ENCODE data around the gene SAP25.
"Not testable (repeated sequence)": the region's sequence is repeated elsewhere in the genome, so short reads cannot be mapped to it uniquely, and the experiment has no call there.

SAP25 gene

GRCh38 chr7:100532165-100533022, 41.3 kb downstream of the SAP25 start:
- Histone ChIP-seq H3K4me3 (ENCODE audit: low read length) (no peak overlapping the region), H3K4me1 (ENCODE audit: control insufficient read depth, insufficient read depth, low read length) (peaks cover 13% of the 10 kb centered on the region), H3K9ac (ENCODE audit: low read length) (no peak overlapping the region), H3K27me3 (ENCODE audit: control insufficient read depth, insufficient read depth, low read length) (no peaks in the 10 kb centered on the region), H3K9me3 (ENCODE audit: control insufficient read depth, low read length) (no peaks in the 10 kb centered on the region), H3K36me3 (ENCODE audit: control insufficient read depth, insufficient read depth, low read length) (no peaks in the 10 kb centered on the region)

- not testable (repeated sequence) for H3K4me1 ChIP-seq (ENCODE audit: control insufficient read depth, insufficient read depth, low read length); H3K9ac ChIP-seq (ENCODE audit: low read length); H3K4me3 ChIP-seq (ENCODE audit: low read length); H3K27me3 ChIP-seq (ENCODE audit: control insufficient read depth, insufficient read depth, low read length); H3K36me3 ChIP-seq (ENCODE audit: control insufficient read depth, insufficient read depth, low read length); H3K9me3 ChIP-seq (ENCODE audit: control insufficient read depth, low read length)
Measured at GRCh38 chr7:100528108-100528866, 45.4 kb downstream of the SAP25 start.

GRCh38 chr7:100523192-100523591, 50.5 kb downstream of the SAP25 start:
- H3K36me3 ChIP-seq (ENCODE audit: control insufficient read depth, insufficient read depth, low read length); H3K4me3 ChIP-seq (ENCODE audit: low read length); H3K9ac ChIP-seq (ENCODE audit: low read length); H3K4me1 ChIP-seq (ENCODE audit: control insufficient read depth, insufficient read depth, low read length); H3K9me3 ChIP-seq (ENCODE audit: control insufficient read depth, low read length); H3K27me3 ChIP-seq (ENCODE audit: control insufficient read depth, insufficient read depth, low read length): not testable (repeated sequence)

All from mucosa of stomach (tissue), 1 donor.